ENCODE results near the gene CLDN16. TPM values are rescaled to one million over a fixed set of nuclear protein-coding genes. Genes with fewer than 3 reads are reported as not detected.

Gene CLDN16
- polyA plus RNA-seq, 1 donor from 2014 or later, result not detected

DNA sequence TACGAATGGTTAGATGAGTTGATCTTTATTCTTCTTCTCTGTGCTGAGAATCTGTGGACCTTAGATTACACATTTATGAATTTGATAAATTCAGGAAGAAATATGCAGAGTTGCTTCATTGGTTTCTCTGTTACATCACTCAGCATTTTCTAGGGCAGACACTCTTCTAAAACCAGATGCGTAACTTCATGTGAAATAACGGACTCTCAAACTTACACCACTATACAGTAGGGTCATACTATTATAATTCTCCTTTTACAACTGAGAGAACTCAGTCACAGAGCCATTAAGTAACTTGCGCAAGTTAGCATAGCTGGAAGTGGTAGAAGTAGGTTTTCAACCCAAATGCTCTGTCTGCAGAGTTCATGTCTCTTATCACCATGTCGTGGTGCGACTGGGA is 56.0 kb downstream of the CLDN16 start:
- no peaks in the 10 kb centered on the region for H3K9me2 ChIP-seq (ENCODE audit: insufficient read depth, low read length)
- H3K9me3 ChIP-seq (ENCODE audit: low read length), result no peaks in the 10 kb centered on the region
- H3K36me3 ChIP-seq (ENCODE audit: insufficient read depth, low read length), result no peaks in the 10 kb centered on the region
- H3K27me3 ChIP-seq (ENCODE audit: insufficient read depth, low read depth, low read length), result no peaks in the 10 kb centered on the region
- no peak overlapping the region for H2AFZ ChIP-seq (ENCODE audit: low read depth, low read length)
- H3K4me3 ChIP-seq (ENCODE audit: low read length), result no peak overlapping the region
- TF ChIP-seq, protein P1, sequence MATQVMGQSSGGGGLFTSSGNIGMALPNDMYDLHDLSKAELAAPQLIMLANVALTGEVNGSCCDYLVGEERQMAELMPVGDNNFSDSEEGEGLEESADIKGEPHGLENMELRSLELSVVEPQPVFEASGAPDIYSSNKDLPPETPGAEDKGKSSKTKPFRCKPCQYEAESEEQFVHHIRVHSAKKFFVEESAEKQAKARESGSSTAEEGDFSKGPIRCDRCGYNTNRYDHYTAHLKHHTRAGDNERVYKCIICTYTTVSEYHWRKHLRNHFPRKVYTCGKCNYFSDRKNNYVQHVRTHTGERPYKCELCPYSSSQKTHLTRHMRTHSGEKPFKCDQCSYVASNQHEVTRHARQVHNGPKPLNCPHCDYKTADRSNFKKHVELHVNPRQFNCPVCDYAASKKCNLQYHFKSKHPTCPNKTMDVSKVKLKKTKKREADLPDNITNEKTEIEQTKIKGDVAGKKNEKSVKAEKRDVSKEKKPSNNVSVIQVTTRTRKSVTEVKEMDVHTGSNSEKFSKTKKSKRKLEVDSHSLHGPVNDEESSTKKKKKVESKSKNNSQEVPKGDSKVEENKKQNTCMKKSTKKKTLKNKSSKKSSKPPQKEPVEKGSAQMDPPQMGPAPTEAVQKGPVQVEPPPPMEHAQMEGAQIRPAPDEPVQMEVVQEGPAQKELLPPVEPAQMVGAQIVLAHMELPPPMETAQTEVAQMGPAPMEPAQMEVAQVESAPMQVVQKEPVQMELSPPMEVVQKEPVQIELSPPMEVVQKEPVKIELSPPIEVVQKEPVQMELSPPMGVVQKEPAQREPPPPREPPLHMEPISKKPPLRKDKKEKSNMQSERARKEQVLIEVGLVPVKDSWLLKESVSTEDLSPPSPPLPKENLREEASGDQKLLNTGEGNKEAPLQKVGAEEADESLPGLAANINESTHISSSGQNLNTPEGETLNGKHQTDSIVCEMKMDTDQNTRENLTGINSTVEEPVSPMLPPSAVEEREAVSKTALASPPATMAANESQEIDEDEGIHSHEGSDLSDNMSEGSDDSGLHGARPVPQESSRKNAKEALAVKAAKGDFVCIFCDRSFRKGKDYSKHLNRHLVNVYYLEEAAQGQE (IDR thresholded peaks at IDR 0.05; ENCODE audit: borderline replicate concordance), result no peak
- TF ChIP-seq, protein P2, sequence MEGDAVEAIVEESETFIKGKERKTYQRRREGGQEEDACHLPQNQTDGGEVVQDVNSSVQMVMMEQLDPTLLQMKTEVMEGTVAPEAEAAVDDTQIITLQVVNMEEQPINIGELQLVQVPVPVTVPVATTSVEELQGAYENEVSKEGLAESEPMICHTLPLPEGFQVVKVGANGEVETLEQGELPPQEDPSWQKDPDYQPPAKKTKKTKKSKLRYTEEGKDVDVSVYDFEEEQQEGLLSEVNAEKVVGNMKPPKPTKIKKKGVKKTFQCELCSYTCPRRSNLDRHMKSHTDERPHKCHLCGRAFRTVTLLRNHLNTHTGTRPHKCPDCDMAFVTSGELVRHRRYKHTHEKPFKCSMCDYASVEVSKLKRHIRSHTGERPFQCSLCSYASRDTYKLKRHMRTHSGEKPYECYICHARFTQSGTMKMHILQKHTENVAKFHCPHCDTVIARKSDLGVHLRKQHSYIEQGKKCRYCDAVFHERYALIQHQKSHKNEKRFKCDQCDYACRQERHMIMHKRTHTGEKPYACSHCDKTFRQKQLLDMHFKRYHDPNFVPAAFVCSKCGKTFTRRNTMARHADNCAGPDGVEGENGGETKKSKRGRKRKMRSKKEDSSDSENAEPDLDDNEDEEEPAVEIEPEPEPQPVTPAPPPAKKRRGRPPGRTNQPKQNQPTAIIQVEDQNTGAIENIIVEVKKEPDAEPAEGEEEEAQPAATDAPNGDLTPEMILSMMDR (IDR thresholded peaks at IDR 0.05; ENCODE audit: poor library complexity, severe bottlenecking), result no peak
- no peak for TF ChIP-seq RAD21 (conservative IDR thresholded peaks at IDR 0.05)
- TF ChIP-seq TAF1 (IDR thresholded peaks at IDR 0.05; ENCODE audit: low read depth), result no peak
- no peak for TF ChIP-seq SMC3 (conservative IDR thresholded peaks at IDR 0.05; ENCODE audit: poor library complexity)
- TF ChIP-seq POLR2AphosphoS5 (IDR thresholded peaks at IDR 0.05), result no peak
- H3K4me2 ChIP-seq (ENCODE audit: low read length), result no peak overlapping the region
- no peaks in the 10 kb centered on the region for H3K79me2 ChIP-seq (replicated peaks; ENCODE audit: insufficient read depth, low read length)
- no peaks in the 10 kb centered on the region for H4K20me1 ChIP-seq (ENCODE audit: insufficient read depth)
- H3F3A ChIP-seq (ENCODE audit: insufficient read depth, low read length, poor library complexity, severe bottlenecking), result no peaks in the 10 kb centered on the region
- H3K9ac ChIP-seq (ENCODE audit: low read length), result no peak overlapping the region
- H3K27ac ChIP-seq (ENCODE audit: low read length), result no peak overlapping the region

DNA sequence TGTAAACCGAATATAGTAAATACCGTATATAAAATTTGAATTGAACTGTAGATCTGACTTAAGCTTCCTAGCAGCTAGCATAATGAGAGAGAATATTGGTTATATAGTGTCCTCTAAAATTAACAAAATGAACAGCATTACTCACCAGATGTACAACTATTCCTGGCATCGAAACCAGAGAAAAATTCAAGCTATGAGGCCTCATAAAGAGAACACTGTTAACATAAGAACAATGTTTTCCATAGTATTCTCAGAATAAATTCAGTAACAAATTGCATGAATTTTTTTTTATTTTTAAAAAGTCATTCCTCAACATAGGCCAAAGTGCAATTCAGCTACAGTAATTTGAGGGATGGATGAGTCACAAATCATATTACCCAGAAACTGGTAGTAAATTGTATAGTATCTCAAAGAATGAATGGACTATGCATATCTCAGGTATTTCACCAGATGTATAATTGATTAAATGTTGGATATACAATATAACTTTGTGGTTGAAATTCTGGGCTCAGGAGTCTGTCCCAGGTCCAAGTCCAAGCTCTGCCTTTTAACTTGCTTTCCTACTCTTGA is 56.7 kb downstream of the CLDN16 start:
- Histone ChIP-seq H3K9ac (ENCODE audit: low read length) (no peak overlapping the region), H3K4me3 (ENCODE audit: low read length) (no peak overlapping the region), H3K79me2 (replicated peaks; ENCODE audit: insufficient read depth, low read length) (no peaks in the 10 kb centered on the region), H3K27me3 (ENCODE audit: insufficient read depth, low read depth, low read length) (no peaks in the 10 kb centered on the region), H3K4me2 (ENCODE audit: low read length) (no peak overlapping the region), H3K27ac (ENCODE audit: low read length) (no peak overlapping the region), H3K9me2 (ENCODE audit: insufficient read depth, low read length) (no peaks in the 10 kb centered on the region), H4K20me1 (ENCODE audit: insufficient read depth) (no peaks in the 10 kb centered on the region), H3F3A (ENCODE audit: insufficient read depth, low read length, poor library complexity, severe bottlenecking) (no peaks in the 10 kb centered on the region), H3K36me3 (ENCODE audit: insufficient read depth, low read length) (no peaks in the 10 kb centered on the region), H2AFZ (ENCODE audit: low read depth, low read length) (no peak overlapping the region), H3K9me3 (ENCODE audit: low read length) (no peaks in the 10 kb centered on the region)
- no peak for TF ChIP-seq POLR2AphosphoS5 (IDR thresholded peaks at IDR 0.05)
- TF ChIP-seq RAD21 (conservative IDR thresholded peaks at IDR 0.05), result no peak
- TF ChIP-seq SMC3 (conservative IDR thresholded peaks at IDR 0.05; ENCODE audit: poor library complexity), result no peak
- TF ChIP-seq, protein P1 (IDR thresholded peaks at IDR 0.05; ENCODE audit: borderline replicate concordance), result no peak
- no peak for TF ChIP-seq EP300 (conservative IDR thresholded peaks at IDR 0.05; ENCODE audit: poor library complexity, severe bottlenecking)
- TF ChIP-seq, protein P2 (IDR thresholded peaks at IDR 0.05; ENCODE audit: poor library complexity, severe bottlenecking), result no peak
- no peak for TF ChIP-seq EZH2 (IDR thresholded peaks at IDR 0.05; ENCODE audit: borderline replicate concordance, insufficient read depth, low read length, poor library complexity, severe bottlenecking)
- no peak for TF ChIP-seq MXI1 (conservative IDR thresholded peaks at IDR 0.05; ENCODE audit: poor library complexity, severe bottlenecking)
- no peak for TF ChIP-seq TAF1 (IDR thresholded peaks at IDR 0.05; ENCODE audit: low read depth)

Data from neural cell (in vitro differentiated cells).